GM20000 (cell line): ENCODE measurements around the gene GALNS.

Experiments
- DNase-seq: peaks from one replicate; pipeline ENCODE4 v3.0.0; 2012; ENCODE audit warnings: low spot score
- CTCF ChIP-seq: IDR thresholded peaks from 2 replicates; pipeline ENCODE4 v1.5.1; 2012; ENCODE audit warnings: mild to moderate bottlenecking, control low read depth; ENCODE audit errors: extremely low read depth, missing control alignments

GALNS gene

GRCh38 chr16:88781140-88782077, 75.3 kb downstream of the GALNS start:
- DNase-seq: peak; percentile 83

GRCh38 chr16:88780142-88781062, 76.3 kb downstream of the GALNS start:
- DNase-seq: no peak

More at GRCh38 chr16:88781140-88782077, 75.3 kb downstream of the GALNS start:
- no peak for TF ChIP-seq CTCF

GRCh38 chr16:88779406-88780141, 77.2 kb downstream of the GALNS start:
- DNase-seq: no peak
- TF ChIP-seq CTCF: no peak

More at GRCh38 chr16:88780142-88781062, 76.3 kb downstream of the GALNS start:
- no peak for TF ChIP-seq CTCF

- DNase-seq: no peak
- TF ChIP-seq CTCF: no peak
Measured at GRCh38 chr16:88778541-88779065, 78.1 kb downstream of the GALNS start.

GRCh38 chr16:88778271-88778525, 78.5 kb downstream of the GALNS start:
- no peak for DNase-seq
- TF ChIP-seq CTCF: no peak

GRCh38 chr16:88777471-88778270, 79.1 kb downstream of the GALNS start:
- no peak for TF ChIP-seq CTCF
- DNase-seq: no peak
